ENCODE measurements around the gene SARDH. TPM values are rescaled to one million over a fixed set of nuclear protein-coding genes. Genes with fewer than 3 reads are reported as not detected.

SARDH gene
- polyA plus RNA-seq, 1 donor from 2014 or later = not detected

GRCh38 chr9:133733421-133733795 lies 4.7 kb downstream of the SARDH start:
- no peak overlapping the region for H3K27ac ChIP-seq (ENCODE audit: low read length)
- no peaks in the 10 kb centered on the region for H3K79me2 ChIP-seq (replicated peaks; ENCODE audit: insufficient read depth, low read length)
- no peak overlapping the region for H3K9ac ChIP-seq (ENCODE audit: low read length)
- H3K9me3 ChIP-seq (ENCODE audit: low read length) = no peaks in the 10 kb centered on the region
- H3K4me2 ChIP-seq (ENCODE audit: low read length) = no peak overlapping the region
- no peak overlapping the region for H2AFZ ChIP-seq (ENCODE audit: low read depth, low read length)
- no peaks in the 10 kb centered on the region for H3K36me3 ChIP-seq (ENCODE audit: insufficient read depth, low read length)
- no peaks in the 10 kb centered on the region for H3F3A ChIP-seq (ENCODE audit: insufficient read depth, low read length, poor library complexity, severe bottlenecking)
- TF ChIP-seq EZH2 (IDR thresholded peaks at IDR 0.05; ENCODE audit: borderline replicate concordance, insufficient read depth, low read length, poor library complexity, severe bottlenecking) (no peak), CTCF (IDR thresholded peaks at IDR 0.05; ENCODE audit: poor library complexity, severe bottlenecking) (no peak), RAD21 (conservative IDR thresholded peaks at IDR 0.05) (no peak), TAF1 (IDR thresholded peaks at IDR 0.05; ENCODE audit: low read depth) (no peak), SMC3 (conservative IDR thresholded peaks at IDR 0.05; ENCODE audit: poor library complexity) (no peak), POLR2AphosphoS5 (IDR thresholded peaks at IDR 0.05) (no peak), EP300 (conservative IDR thresholded peaks at IDR 0.05; ENCODE audit: poor library complexity, severe bottlenecking) (no peak), MXI1 (conservative IDR thresholded peaks at IDR 0.05; ENCODE audit: poor library complexity, severe bottlenecking) (no peak), REST (IDR thresholded peaks at IDR 0.05; ENCODE audit: borderline replicate concordance) (no peak)
- no peak overlapping the region for H3K4me3 ChIP-seq (ENCODE audit: low read length)
- H3K9me2 ChIP-seq (ENCODE audit: insufficient read depth, low read length) = no peaks in the 10 kb centered on the region
- H4K20me1 ChIP-seq (ENCODE audit: insufficient read depth) = no peaks in the 10 kb centered on the region
- H3K27me3 ChIP-seq (ENCODE audit: insufficient read depth, low read depth, low read length) = no peaks in the 10 kb centered on the region

- Histone ChIP-seq H3F3A (ENCODE audit: insufficient read depth, low read length, poor library complexity, severe bottlenecking) (no peaks in the 10 kb centered on the region), H3K9me3 (ENCODE audit: low read length) (no peaks in the 10 kb centered on the region), H3K4me2 (ENCODE audit: low read length) (no peak overlapping the region), H3K4me3 (ENCODE audit: low read length) (no peak overlapping the region), H3K9me2 (ENCODE audit: insufficient read depth, low read length) (no peaks in the 10 kb centered on the region), H3K27me3 (ENCODE audit: insufficient read depth, low read depth, low read length) (no peaks in the 10 kb centered on the region), H3K79me2 (replicated peaks; ENCODE audit: insufficient read depth, low read length) (no peaks in the 10 kb centered on the region), H3K9ac (ENCODE audit: low read length) (no peak overlapping the region), H2AFZ (ENCODE audit: low read depth, low read length) (no peak overlapping the region), H3K27ac (ENCODE audit: low read length) (no peak overlapping the region), H4K20me1 (ENCODE audit: insufficient read depth) (no peaks in the 10 kb centered on the region), H3K36me3 (ENCODE audit: insufficient read depth, low read length) (no peaks in the 10 kb centered on the region)
- TF ChIP-seq REST (IDR thresholded peaks at IDR 0.05; ENCODE audit: borderline replicate concordance) = no peak
- no peak for TF ChIP-seq EP300 (conservative IDR thresholded peaks at IDR 0.05; ENCODE audit: poor library complexity, severe bottlenecking)
- no peak for TF ChIP-seq CTCF (IDR thresholded peaks at IDR 0.05; ENCODE audit: poor library complexity, severe bottlenecking)
- no peak for TF ChIP-seq SMC3 (conservative IDR thresholded peaks at IDR 0.05; ENCODE audit: poor library complexity)
- TF ChIP-seq POLR2AphosphoS5 (IDR thresholded peaks at IDR 0.05) = no peak
- TF ChIP-seq MXI1 (conservative IDR thresholded peaks at IDR 0.05; ENCODE audit: poor library complexity, severe bottlenecking) = no peak
- TF ChIP-seq EZH2 (IDR thresholded peaks at IDR 0.05; ENCODE audit: borderline replicate concordance, insufficient read depth, low read length, poor library complexity, severe bottlenecking) = no peak
- no peak for TF ChIP-seq TAF1 (IDR thresholded peaks at IDR 0.05; ENCODE audit: low read depth)
- TF ChIP-seq RAD21 (conservative IDR thresholded peaks at IDR 0.05) = no peak
These were observed 5.3 kb downstream of the SARDH start for GRCh38 chr9:133732639-133733408.

Measured in neural cell (in vitro differentiated cells).